AG09319 (cell line): Measurements from ENCODE around the gene YTHDC2.

ENCODE experiments used
- DNase-seq: peaks from one replicate; pipeline ENCODE4 v3.0.0-alpha.2; 2010; ENCODE audit warnings: low read depth; ENCODE audit errors: extremely low read depth
- CTCF ChIP-seq: IDR thresholded peaks from 2 replicates; pipeline ENCODE4 v1.5.1; 2011; ENCODE audit warnings: low read depth, mild to moderate bottlenecking, inconsistent platforms, low read length, moderate library complexity

Gene YTHDC2

GRCh38 chr5:113488645-113489184 is 24.8 kb upstream of the YTHDC2 start:
- TF ChIP-seq CTCF = no peak
- no peak for DNase-seq

- TF ChIP-seq CTCF = no peak
- DNase-seq = peak; percentile 90
Measured at GRCh38 chr5:113489299-113489698, 24.2 kb upstream of the YTHDC2 start.

- TF ChIP-seq CTCF = no peak
- no peak for DNase-seq
Measured at GRCh38 chr5:113490317-113490716, 23.2 kb upstream of the YTHDC2 start.

GRCh38 chr5:113491022-113491421 is 22.5 kb upstream of the YTHDC2 start:
- no peak for TF ChIP-seq CTCF
- no peak for DNase-seq

GRCh38 chr5:113493446-113493845 is 20.0 kb upstream of the YTHDC2 start:
- TF ChIP-seq CTCF = no peak
- no peak for DNase-seq

GRCh38 chr5:113495422-113495841 is 18.1 kb upstream of the YTHDC2 start:
- TF ChIP-seq CTCF = no peak
- DNase-seq = no peak

- no peak for TF ChIP-seq CTCF
- DNase-seq = no peak
Measured at GRCh38 chr5:113502073-113502472, 11.4 kb upstream of the YTHDC2 start.
